Effector CD4-positive, alpha-beta T cell (primary cell): Measurements from ENCODE around the gene CHCHD4.

Experiments
- DNase-seq: peaks from one replicate; pipeline ENCODE4 v3.0.0-alpha.2; 2020
- total RNA-seq: gene quantifications from one replicate; lab custom pipeline; 2026; lab: John Stamatoyannopoulos, UW

The CHCHD4 gene
- total RNA-seq, result 5.4 reads per million, percentile 21 among the genes with 10 or more reads in this experiment

- DNase-seq, result peak; percentile 99
Observed at GRCh38 chr3:14124615-14125192, at the start of gene CHCHD4, which contains the start of gene TMEM43. CHCHD4 (minus strand) TSS chr3:14124870; CDS start chr3:14124676, 194 bp downstream. TMEM43 (plus strand) TSS chr3:14125052; CDS start chr3:14125194, 142 bp downstream.

- DNase-seq, result no peak
Observed at GRCh38 chr3:14172496-14172895, 47.8 kb upstream of the CHCHD4 start.

GRCh38 chr3:14170531-14171159 lies 46.0 kb upstream of the CHCHD4 start:
- DNase-seq, result no peak

- no peak for DNase-seq
Observed at GRCh38 chr3:14169871-14170270, 45.2 kb upstream of the CHCHD4 start.

- no peak for DNase-seq
Observed at GRCh38 chr3:14169435-14169834, 44.8 kb upstream of the CHCHD4 start.

GRCh38 chr3:14166877-14167603 lies 42.4 kb upstream of the CHCHD4 start:
- DNase-seq, result no peak

- DNase-seq, result no peak
Observed at GRCh38 chr3:14162178-14162577, 37.5 kb upstream of the CHCHD4 start.

GRCh38 chr3:14161282-14161681 lies 36.6 kb upstream of the CHCHD4 start:
- DNase-seq, result no peak

GRCh38 chr3:14159426-14159825 lies 34.8 kb upstream of the CHCHD4 start:
- no peak for DNase-seq

- no peak for DNase-seq
Observed at GRCh38 chr3:14158370-14158769, 33.7 kb upstream of the CHCHD4 start.

GRCh38 chr3:14157951-14158350 lies 33.3 kb upstream of the CHCHD4 start:
- no peak for DNase-seq

- DNase-seq, result no peak
Observed at GRCh38 chr3:14156843-14157561, 32.3 kb upstream of the CHCHD4 start.

GRCh38 chr3:14156201-14156600 lies 31.5 kb upstream of the CHCHD4 start:
- DNase-seq, result no peak

GRCh38 chr3:14154895-14155440 lies 30.3 kb upstream of the CHCHD4 start:
- no peak for DNase-seq

- no peak for DNase-seq
Observed at GRCh38 chr3:14154276-14154675, 29.6 kb upstream of the CHCHD4 start.

GRCh38 chr3:14153663-14154062 lies 29.0 kb upstream of the CHCHD4 start:
- no peak for DNase-seq

- DNase-seq, result no peak
Observed at GRCh38 chr3:14152963-14153355, 28.3 kb upstream of the CHCHD4 start.

GRCh38 chr3:14152233-14152962 lies 27.7 kb upstream of the CHCHD4 start:
- DNase-seq, result no peak

GRCh38 chr3:14151471-14152083 lies 26.9 kb upstream of the CHCHD4 start:
- no peak for DNase-seq

- DNase-seq, result no peak
Observed at GRCh38 chr3:14150491-14151230, 26.0 kb upstream of the CHCHD4 start.

GRCh38 chr3:14150078-14150477 lies 25.4 kb upstream of the CHCHD4 start:
- DNase-seq, result no peak
